H1 (cell line): Measurements from ENCODE around the gene DMAC2L. TPM values are rescaled to one million over a fixed set of nuclear protein-coding genes. Genes with fewer than 3 reads are reported as not detected.

Experiments used
- CTCF ChIA-PET: fragments of 300-600 bp; sonication (Branson Sonifier 250); formaldehyde crosslinking; loops from one replicate; lab custom pipeline; 2021; ENCODE audit not compliant: partially characterized antibody; lab: Charles Lee
- POLR2A ChIA-PET: fragments of 300-600 bp; sonication (Branson Sonifier 250); formaldehyde crosslinking; loops from one replicate; lab custom pipeline; 2021; ENCODE audit warnings: inconsistent platforms; ENCODE audit not compliant: partially characterized antibody; lab: Charles Lee
- DNase-seq, 2 experiments: peaks; one replicate each; pipeline versions ENCODE4 v3.0.0 to v3.0.0-alpha.2; 2010 to 2022; ENCODE audit warnings: low spot score in 2 of 2, low read depth in 1 of 2, mixed read lengths in 1 of 2
- FAIRE-seq: peaks from 2 replicates; lab custom pipeline; 2011; peaks lifted over from hg19 to GRCh38; lab: Jason Lieb, UNC
- H2AFZ ChIP-seq: 2 replicates; pipeline ENCODE4 v1.8.1; 2012; ENCODE audit warnings: low read length, inconsistent platforms
- H2AK5ac ChIP-seq: 2 replicates; pipeline ENCODE4 v1.6.1; 2013; ENCODE audit warnings: low read depth, low read length
- H2BK120ac ChIP-seq: replicated peaks from 2 replicates; pipeline ENCODE3; 2013; ENCODE audit warnings: low read depth, low read length, inconsistent platforms
- H2BK12ac ChIP-seq: 2 replicates; pipeline ENCODE4 v1.6.1; 2013; ENCODE audit warnings: low read depth, low read length
- H2BK15ac ChIP-seq: 2 replicates; pipeline ENCODE4 v1.6.1; 2013; ENCODE audit warnings: low read length
- H2BK20ac ChIP-seq: 2 replicates; pipeline ENCODE4 v1.6.1; 2013; ENCODE audit warnings: low read length
- H2BK5ac ChIP-seq: 2 replicates; pipeline ENCODE4 v1.6.1; 2013; ENCODE audit warnings: low read depth, low read length
- H3K14ac ChIP-seq: 2 replicates; pipeline ENCODE4 v1.6.1; 2013; ENCODE audit warnings: inconsistent platforms; ENCODE audit not compliant: insufficient read length
- H3K18ac ChIP-seq: 2 replicates; pipeline ENCODE4 v1.6.1; 2013; ENCODE audit warnings: low read length; ENCODE audit errors: extremely low read depth
- H3K23ac ChIP-seq: 2 replicates; pipeline ENCODE4 v1.6.1; 2013; ENCODE audit warnings: inconsistent platforms; ENCODE audit not compliant: insufficient read length
- H3K23me2 ChIP-seq: 2 replicates; pipeline ENCODE4 v1.6.1; 2013; ENCODE audit warnings: low read depth, low read length
- H3K27ac ChIP-seq: 2 replicates; pipeline ENCODE4 v1.6.1; 2011; ENCODE audit warnings: low read depth, low read length, inconsistent platforms
- H3K27me3 ChIP-seq, 4 experiments: replicated peaks in 1 of 4; 1 replicate in 1 of 4; 2 replicates in 3 of 4; pipeline versions ENCODE4 v1.6.1 to v1.8.1; 2011 to 2013; ENCODE audit warnings: low read length in 3 of 4, mild to moderate bottlenecking in 3 of 4, inconsistent platforms in 2 of 4, mixed read lengths in 2 of 4, moderate library complexity in 1 of 4; ENCODE audit not compliant: control insufficient read depth in 3 of 4, insufficient read depth in 3 of 4; ENCODE audit errors: extremely low read depth in 1 of 4
- H3K36me3 ChIP-seq, 4 experiments: 2 replicates each; pipeline versions ENCODE4 v1.6.1 to v1.8.1; 2011 to 2013; ENCODE audit warnings: mild to moderate bottlenecking in 4 of 4, low read length in 3 of 4, moderate library complexity in 2 of 4, control low read depth in 1 of 4, inconsistent platforms in 1 of 4; ENCODE audit not compliant: insufficient read depth in 4 of 4, control insufficient read depth in 2 of 4
- H3K4ac ChIP-seq: replicated peaks from 2 replicates; pipeline ENCODE3; 2013; ENCODE audit warnings: low read length, low read depth, mixed read lengths, inconsistent platforms; ENCODE audit not compliant: insufficient read length
- H3K4me1 ChIP-seq, 4 experiments: replicated peaks in 1 of 4; 1 replicate in 1 of 4; 2 replicates in 3 of 4; pipeline versions ENCODE4 v1.6.1 to v1.8.1; 2011 to 2013; ENCODE audit warnings: low read length in 3 of 4, inconsistent platforms in 2 of 4, mixed read lengths in 1 of 4; ENCODE audit not compliant: insufficient read depth in 4 of 4, control insufficient read depth in 3 of 4
- H3K4me2 ChIP-seq, 2 experiments: 2 replicates each; pipeline versions ENCODE4 v1.6.1 to v1.8.1; 2011 to 2013; ENCODE audit warnings: low read depth in 2 of 2, low read length in 2 of 2, control low read depth in 1 of 2, inconsistent platforms in 1 of 2, mild to moderate bottlenecking in 1 of 2; ENCODE audit not compliant: insufficient read depth in 1 of 2
- H3K4me3 ChIP-seq, 4 experiments: fragments of 200-600, 300-600 bp in 1 of 4; sonication (generic), shearing (Covaris generic), sonication (Bioruptor Twin) in 1 of 4; 2 replicates each; pipeline versions ENCODE4 v1.5.1 to v1.8.1; 2011 to 2016; ENCODE audit warnings: low read length in 4 of 4, low read depth in 3 of 4, control low read depth in 2 of 4, inconsistent platforms in 2 of 4, mild to moderate bottlenecking in 2 of 4, mixed read lengths in 1 of 4, moderate library complexity in 1 of 4; ENCODE audit not compliant: insufficient read depth in 2 of 4; ENCODE audit errors: extremely low read depth in 1 of 4
- H3K56ac ChIP-seq: replicated peaks from 2 replicates; pipeline ENCODE3; 2013; ENCODE audit warnings: low read depth, mild to moderate bottlenecking, mixed read lengths, low read length, inconsistent platforms; ENCODE audit not compliant: insufficient read length
- H3K79me1 ChIP-seq: 2 replicates; pipeline ENCODE4 v1.6.1; 2013; ENCODE audit warnings: low read depth, low read length, control low read depth
- H3K79me2 ChIP-seq, 2 experiments: 2 replicates each; pipeline versions ENCODE4 v1.6.1 to v1.8.1; 2012 to 2013; ENCODE audit warnings: low read length in 2 of 2, mild to moderate bottlenecking in 2 of 2, inconsistent platforms in 1 of 2; ENCODE audit not compliant: insufficient read depth in 2 of 2, control insufficient read depth in 1 of 2
- H3K9ac ChIP-seq, 4 experiments: replicated peaks in 1 of 4; 1 replicate in 1 of 4; 2 replicates in 3 of 4; pipeline versions ENCODE4 v1.6.1 to v1.8.1; 2011 to 2013; ENCODE audit warnings: low read depth in 3 of 4, low read length in 3 of 4, control low read depth in 2 of 4, mild to moderate bottlenecking in 2 of 4, moderate library complexity in 2 of 4, inconsistent platforms in 1 of 4; ENCODE audit errors: extremely low read depth in 1 of 4
- H3K9me3 ChIP-seq, 2 experiments: 2 replicates each; pipeline versions ENCODE4 v1.6.1 to v1.8.1; 2012 to 2013; ENCODE audit warnings: mild to moderate bottlenecking in 2 of 2, moderate library complexity in 2 of 2, control low read depth in 1 of 2, inconsistent platforms in 1 of 2, low read depth in 1 of 2, low read length in 1 of 2, mixed read lengths in 1 of 2; ENCODE audit not compliant: insufficient read depth in 2 of 2
- H4K20me1 ChIP-seq, 2 experiments: replicated peaks in 1 of 2; 2 replicates each; pipeline versions ENCODE3 to v1.8.1; 2011 to 2013; ENCODE audit warnings: inconsistent platforms in 2 of 2, low read length in 2 of 2, mild to moderate bottlenecking in 1 of 2; ENCODE audit not compliant: insufficient read depth in 2 of 2, control insufficient read depth in 1 of 2
- H4K5ac ChIP-seq: 2 replicates; pipeline ENCODE4 v1.6.1; 2013; ENCODE audit warnings: low read length, low read depth, mixed read lengths, inconsistent platforms; ENCODE audit not compliant: insufficient read length
- H4K8ac ChIP-seq: 2 replicates; pipeline ENCODE4 v1.8.0; 2013; ENCODE audit warnings: mild to moderate bottlenecking, moderate library complexity, low read length, inconsistent platforms; ENCODE audit not compliant: insufficient read depth; ENCODE audit errors: extremely low read depth
- H4K91ac ChIP-seq: replicated peaks from 2 replicates; pipeline ENCODE3; 2013; ENCODE audit warnings: low read length, mixed read lengths, inconsistent platforms; ENCODE audit not compliant: insufficient read length
- ATF3 ChIP-seq: IDR thresholded peaks from 2 replicates; pipeline ENCODE4 v1.6.1; 2011; ENCODE audit warnings: low read depth, mild to moderate bottlenecking, low read length; ENCODE audit not compliant: insufficient read depth
- CEBPB ChIP-seq: IDR thresholded peaks from 2 replicates; pipeline ENCODE4 v1.6.1; 2012; ENCODE audit warnings: low read depth, low read length
- CHD2 ChIP-seq: IDR thresholded peaks from 2 replicates; pipeline ENCODE4 v1.6.1; 2012; ENCODE audit warnings: low read length, improper control_type of control experiment
- HDAC6 ChIP-seq: IDR thresholded peaks from one replicate; pipeline ENCODE4 v1.7.1; 2012; ENCODE audit warnings: low read depth, mild to moderate bottlenecking, inconsistent platforms, low read length, moderate library complexity
- KDM1A ChIP-seq: fragments of 200-600, 300-600 bp; sonication (generic); IDR thresholded peaks from 2 replicates; pipeline ENCODE4 v1.7.1; 2016; ENCODE audit warnings: mild to moderate bottlenecking, low read length, borderline replicate concordance
- MAFK ChIP-seq: IDR thresholded peaks from 2 replicates; pipeline ENCODE4 v1.6.1; 2012; ENCODE audit warnings: low read depth, mild to moderate bottlenecking, improper control_type of control experiment, low read length
- MAX ChIP-seq: IDR thresholded peaks from 2 replicates; pipeline ENCODE4 v1.6.1; 2012; ENCODE audit warnings: inconsistent platforms
- RAD21 ChIP-seq, 2 experiments: IDR thresholded peaks in 1 of 2; conservative IDR thresholded peaks in 1 of 2; 2 replicates each; pipeline ENCODE4 v1.6.1; 2011; ENCODE audit warnings: low read depth in 2 of 2, low read length in 2 of 2, improper control_type of control experiment in 1 of 2, inconsistent platforms in 1 of 2, mild to moderate bottlenecking in 1 of 2, moderate library complexity in 1 of 2
- TAF1 ChIP-seq: IDR thresholded peaks from 2 replicates; pipeline ENCODE4 v1.6.1; 2011; ENCODE audit warnings: mild to moderate bottlenecking, low read depth, low read length
- TEAD4 ChIP-seq: IDR thresholded peaks from 2 replicates; pipeline ENCODE4 v1.6.1; 2012; ENCODE audit warnings: low read depth, low read length, inconsistent platforms, mixed read lengths
- WGBS, 2 experiments: shearing (Covaris generic) in 1 of 2; methylation state at CpG; one replicate each; pipeline versions ENCODE4 v1.1.6 to v1.1.7; 2013 to 2015; ENCODE audit warnings: low lambda C conversion rate in 2 of 2, mixed read lengths in 2 of 2, inconsistent platforms in 1 of 2, low coverage in 1 of 2, missing lambda C conversion rate in 1 of 2; ENCODE audit not compliant: insufficient replicate concordance in 2 of 2, insufficient coverage in 1 of 2, insufficient read length in 1 of 2; ENCODE audit errors: extremely low coverage in 1 of 2, missing lambda C conversion rate in 1 of 2; 5-methylcytosine and 5-hydroxymethylcytosine counted together
- polyA plus RNA-seq, 7 experiments: library from polyadenylated mRNA; depleted of rRNA in 3 of 7; stranded (reverse) in 5 of 7; unstranded in 2 of 7; fragments of >200 nt in 5 of 7; fragments of 200-250 nt in 2 of 7; gene quantifications; 1 replicate in 5 of 7; 2 replicates in 1 of 7; 4 replicates in 1 of 7; pipeline versions ENCODE4 v1.2.1 to v1.2.3, GENCODE V29; 2011 to 2013; ENCODE audit warnings: missing spikeins in 2 of 7, mixed read lengths in 2 of 7
- total RNA-seq: library from RNA; stranded (reverse); fragmentation: NEBNext Ultra II Directional; extraction: Animal tissue kit (Norgen Biotek cat#: 25700); gene quantifications from 2 replicates; pipeline ENCODE4 v1.2.1, GENCODE V29; 2021

DMAC2L gene
- total and polyA plus RNA-seq, 2 of the 8 experiments (the other 6 are each of a cell fraction or from before 2014, with no cell fraction given) = 20.3 to 28.9 TPM

GRCh38 chr14:50366115-50366514 lies 54.0 kb downstream of the DMAC2L start:
- H3K9ac ChIP-seq = no peak overlapping the region

More at GRCh38 chr14:50366115-50366514, 54.0 kb downstream of the DMAC2L start:
- Histone ChIP-seq H2BK12ac (no peak overlapping the region), H2BK5ac (no peak overlapping the region), H3K18ac (no peak overlapping the region), H3K56ac (no peak overlapping the region), H2BK15ac (no peak overlapping the region), H3K4ac (no peak overlapping the region), H4K8ac (no peak overlapping the region), H3K27me3 (no peaks in the 10 kb centered on the region; a peak in 1 of 7 replicates), H2BK120ac (no peak overlapping the region), H3K79me1 (no peaks in the 10 kb centered on the region), H3K4me1 (no peaks in the 10 kb centered on the region), H3K9me3 (peaks cover 0 to 2% of the 10 kb centered on the region in 2 experiments; a peak in 1 of 4 replicates), H3K23ac (no peak overlapping the region), H3K4me2 (no peak overlapping the region), H4K91ac (no peak overlapping the region), H3K27ac (no peak overlapping the region), H2BK20ac (no peak overlapping the region), H4K20me1 (no peaks in the 10 kb centered on the region), H3K36me3 (no peaks in the 10 kb centered on the region), H4K5ac (no peak overlapping the region), H3K79me2 (no peaks in the 10 kb centered on the region), H2AFZ (no peak overlapping the region), H3K14ac (no peak overlapping the region), H3K23me2 (no peaks in the 10 kb centered on the region), H3K4me3 (no peak overlapping the region), H2AK5ac (no peak overlapping the region)
- no peak for TF ChIP-seq ATF3
- TF ChIP-seq MAFK = no peak
- no peak for TF ChIP-seq TAF1
- no peak for TF ChIP-seq KDM1A
- no peak for TF ChIP-seq MAX
- no peak for TF ChIP-seq RAD21 (IDR thresholded peaks at IDR 0.05 in 1 of 2, conservative IDR thresholded peaks at IDR 0.05 in 1 of 2; ENCODE audit: low read depth in 2 of 2, low read length in 2 of 2)
- no peak for TF ChIP-seq HDAC6
- TF ChIP-seq CEBPB = no peak
- TF ChIP-seq TEAD4 = no peak
- TF ChIP-seq CHD2 = no peak
- DNase-seq = no peak
- CTCF ChIA-PET = interaction anchor here (0.6 to 1.3 kb wide), 3 partner anchors 13 to 133 kb away, joined by 3 to 4 read pairs (median 3); no protein-coding TSS in a partner anchor
- 85% methylated on average over 3 of the region's 3 CpGs; no CpG with 5 or more reads in 1 of the 2 experiments for WGBS, 2 experiments
- FAIRE-seq = no peak
- POLR2A ChIA-PET = interaction anchor here (0.9 to 1.1 kb wide), 2 partner anchors 53 to 162 kb away, joined by 3 to 4 read pairs; no protein-coding TSS in a partner anchor
